Adipose tissue (tissue), 3 donors: ENCODE data around the gene LAMA4. TPM values are rescaled to one million over a fixed set of nuclear protein-coding genes. Genes with fewer than 3 reads are reported as not detected.
"Not testable (repeated sequence)": the region's sequence is repeated elsewhere in the genome, so short reads cannot be mapped to it uniquely, and the experiment has no call there.

Source experiments
- H3K27ac ChIP-seq: one replicate; pipeline ENCODE4 v1.5.1; 2013; ENCODE audit warnings: low read depth, low read length
- WGBS, 3 donors: extraction: QIAGEN DNeasy Blood & Tissue Kit; methylation state at CpG; one replicate each; pipeline ENCODE4 v1.1.7; 2013; 5-methylcytosine and 5-hydroxymethylcytosine counted together
- polyA plus RNA-seq, 3 donors: library from polyadenylated mRNA; stranded (reverse); fragments of 200-250 nt; gene quantifications; one replicate each; pipeline ENCODE4 v1.2.3, GENCODE V29; 2013
- donor health status: healthy with polysubstance abuse.
- donor health status: Bipolar disorder and iron deficiency.
- donor health status: healthy.

LAMA4 gene
- polyA plus RNA-seq, 3 donors, result 10.0 to 157 (median 70.6) TPM

GRCh38 chr6:112141707-112142106 is 112.7 kb downstream of the LAMA4 start:
- 79 to 85% (median 80%) methylated on average over 2 of the region's 2 CpGs for WGBS, 3 donors
- H3K27ac ChIP-seq, result no peak overlapping the region

GRCh38 chr6:112139052-112139451 is 115.3 kb downstream of the LAMA4 start:
- H3K27ac ChIP-seq, result no peak overlapping the region
- WGBS, 3 donors, result 58 to 87% (median 81%) methylated on average over 8 of the region's 8 CpGs

- 73 to 87% (median 82%) methylated on average over 3 of the region's 3 CpGs for WGBS, 3 donors
- H3K27ac ChIP-seq, result no peak overlapping the region
Measured at GRCh38 chr6:112130878-112131277, 123.5 kb downstream of the LAMA4 start.

DNA sequence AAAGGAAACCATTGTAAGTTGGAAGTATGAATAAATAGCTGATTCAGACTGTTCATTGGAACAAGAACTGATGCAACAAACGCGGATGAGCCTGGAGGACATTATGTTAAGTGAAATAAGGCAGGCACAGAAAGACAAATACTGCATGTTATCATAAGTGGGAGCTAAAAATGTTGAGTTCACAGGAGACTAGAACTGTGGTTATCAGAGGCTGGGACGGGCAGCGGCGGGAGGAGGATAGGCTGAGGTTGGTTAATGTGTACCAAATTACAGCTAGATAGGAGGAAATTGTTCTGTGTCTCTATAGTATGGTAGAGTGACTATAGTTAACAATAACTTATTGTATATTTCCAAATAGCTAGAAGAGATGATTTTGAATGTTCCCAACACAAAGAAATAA is 126.2 kb downstream of the LAMA4 start:
- H3K27ac ChIP-seq, result no peak overlapping the region
- 53 to 90% (median 82%) methylated on average over 5 of the region's 5 CpGs for WGBS, 3 donors

GRCh38 chr6:112123982-112124381 is 130.4 kb downstream of the LAMA4 start:
- 91 to 100% (median 96%) methylated on average over 1 of the region's 1 CpG for WGBS, 3 donors
- no peak overlapping the region for H3K27ac ChIP-seq

GRCh38 chr6:112122756-112123155 is 131.6 kb downstream of the LAMA4 start:
- WGBS, 3 donors, result 65 to 88% (median 72%) methylated on average over 2 of the region's 2 CpGs
- H3K27ac ChIP-seq, result no peak overlapping the region

DNA sequence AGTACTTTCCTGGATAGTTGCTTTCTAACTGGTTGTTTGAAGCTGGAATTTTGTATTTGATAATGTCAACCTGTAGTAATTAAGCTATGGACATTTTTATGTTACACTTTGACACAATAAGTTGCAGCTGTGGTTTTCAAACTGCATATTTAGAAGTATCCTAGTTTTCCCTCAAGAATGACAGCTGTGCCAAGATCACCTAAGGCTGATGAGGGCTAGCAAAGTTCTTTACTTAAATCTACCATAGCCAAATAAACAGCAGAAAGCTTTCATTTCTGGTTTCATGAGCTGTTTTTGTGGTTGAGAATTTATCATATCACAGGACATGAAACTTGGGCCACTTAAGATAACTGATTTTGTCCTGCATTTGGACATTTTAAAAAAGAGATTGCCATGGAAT is 136.3 kb downstream of the LAMA4 start:
- H3K27ac ChIP-seq, result no peak overlapping the region

DNA sequence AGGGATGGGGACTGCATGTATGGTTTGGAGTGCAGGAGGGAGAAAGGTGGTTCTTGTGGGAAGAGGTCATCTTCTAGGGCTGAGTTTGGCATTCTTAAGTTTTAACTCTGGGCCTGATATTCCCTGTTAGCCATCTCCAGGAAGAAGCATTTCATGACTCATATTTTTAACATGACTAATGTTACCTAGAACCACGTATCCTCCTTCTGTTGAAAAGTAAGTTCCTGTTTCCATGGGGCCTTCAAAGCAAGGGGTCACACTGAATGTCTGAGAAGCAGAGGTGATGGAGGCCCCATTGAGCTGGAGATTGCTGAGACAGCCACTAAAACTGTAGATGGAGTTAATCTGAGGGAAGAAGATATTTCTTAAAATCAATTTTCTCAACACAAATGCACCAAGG is 136.8 kb downstream of the LAMA4 start:
- no peak overlapping the region for H3K27ac ChIP-seq
- 38 to 93% (median 45%) methylated on average over 1 of the region's 1 CpG for WGBS, 3 donors

DNA sequence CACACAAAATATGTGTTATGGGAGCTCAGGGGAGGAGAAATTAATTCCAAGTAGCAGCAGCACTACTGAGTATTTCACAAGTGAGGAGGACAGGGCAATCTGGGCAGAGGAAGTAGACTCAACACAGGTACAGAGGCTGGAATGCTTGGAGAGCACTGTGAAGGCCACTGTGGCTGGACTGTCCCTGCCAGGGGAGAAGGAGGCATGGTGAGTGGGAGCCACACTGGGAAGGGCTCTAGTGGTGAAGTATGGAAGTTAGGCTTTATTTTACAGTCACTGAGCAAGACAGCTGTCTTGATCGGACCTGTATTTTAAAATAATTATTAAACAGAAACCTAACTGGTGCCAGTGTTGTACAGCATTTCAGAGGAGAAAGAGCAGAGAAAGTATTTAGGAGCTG is 138.1 kb downstream of the LAMA4 start:
- 52 to 90% (median 86%) methylated on average over 1 of the region's 1 CpG for WGBS, 3 donors
- H3K27ac ChIP-seq, result no peak overlapping the region

- H3K27ac ChIP-seq, result no peak overlapping the region
- WGBS, 3 donors, result 92 to 97% (median 95%) methylated on average over 3 of the region's 3 CpGs
Measured at GRCh38 chr6:112114577-112115223, 139.7 kb downstream of the LAMA4 start.

DNA sequence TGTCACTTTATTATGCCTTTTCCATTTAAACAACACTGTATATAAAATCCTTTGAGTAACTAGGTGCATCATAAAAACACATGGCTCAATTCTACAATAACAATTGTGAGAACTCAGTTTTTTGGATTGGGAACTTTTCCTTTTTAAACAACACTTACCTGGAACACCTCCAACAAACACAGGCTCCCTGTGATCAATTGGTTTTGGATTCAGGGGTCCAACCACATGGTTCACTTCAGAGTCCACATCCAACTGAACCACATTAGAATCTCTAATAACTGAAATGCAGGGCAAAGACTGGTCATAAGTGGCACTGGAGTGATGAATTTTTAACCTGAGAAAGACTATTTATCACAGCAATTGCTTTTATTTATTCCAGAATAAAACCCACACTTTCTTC is 140.4 kb downstream of the LAMA4 start:
- no peak overlapping the region for H3K27ac ChIP-seq

DNA sequence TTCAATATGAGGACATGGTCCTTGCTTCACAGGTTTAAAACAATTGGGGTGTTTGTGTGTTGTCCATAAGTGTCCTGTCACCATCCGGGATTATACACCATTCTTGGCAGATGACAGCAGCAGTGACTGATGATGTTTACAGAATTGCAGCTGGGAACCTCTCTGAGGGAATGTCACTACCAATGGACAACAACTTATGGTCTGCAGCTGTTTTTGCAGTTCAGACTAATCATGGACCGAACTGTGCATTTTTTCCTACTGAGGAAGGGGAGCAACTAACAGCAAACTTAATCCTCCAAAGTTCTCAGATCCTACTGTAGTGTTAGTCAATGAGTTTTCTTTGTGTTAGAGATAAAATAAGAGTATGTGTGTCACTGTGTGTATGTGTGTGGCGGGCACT is 140.9 kb downstream of the LAMA4 start:
- WGBS, 3 donors, result 55 to 69% (median 64%) methylated on average over 3 of the region's 3 CpGs
- no peak overlapping the region for H3K27ac ChIP-seq

DNA sequence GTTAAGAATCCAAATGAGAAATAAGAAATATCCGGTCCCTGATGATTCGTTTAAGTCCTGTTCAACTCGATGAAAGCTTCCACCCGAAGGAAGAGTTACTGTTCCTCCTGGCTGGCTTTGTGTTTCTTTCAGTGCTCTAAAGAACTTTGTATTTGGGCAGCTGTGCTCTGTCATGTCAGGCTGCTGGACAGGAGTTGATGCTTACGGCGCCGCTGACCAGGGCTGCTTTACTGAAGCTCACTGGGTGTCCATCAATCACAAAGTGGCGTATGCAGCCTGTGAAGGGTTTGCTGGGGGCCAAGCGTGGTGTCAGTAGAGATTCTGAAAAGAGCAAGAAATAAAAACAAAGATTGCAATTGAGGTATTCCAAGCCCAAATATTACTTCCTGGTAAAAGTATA is 145.1 kb downstream of the LAMA4 start:
- 34 to 69% (median 65%) methylated on average over 9 of the region's 9 CpGs for WGBS, 3 donors
- no peak overlapping the region for H3K27ac ChIP-seq

DNA sequence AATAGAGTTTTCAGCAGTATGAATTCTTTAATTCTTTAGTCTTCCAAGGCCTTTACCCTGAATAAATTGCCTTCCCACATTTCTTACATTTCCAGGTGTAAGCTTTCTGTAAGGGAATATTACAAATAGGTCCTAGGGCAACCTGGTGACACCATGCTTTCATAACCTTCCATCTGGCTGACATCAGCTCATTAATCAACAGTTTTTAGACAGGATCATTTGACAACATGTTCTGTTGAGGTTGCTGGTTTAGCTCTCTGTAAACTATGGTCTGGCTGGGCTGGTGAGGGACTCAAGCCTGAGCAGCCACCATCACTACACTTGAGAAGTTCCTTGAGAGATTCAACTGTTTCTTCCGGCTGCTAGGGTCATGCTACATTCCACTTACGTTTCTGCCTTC is 147.8 kb downstream of the LAMA4 start:
- no peak overlapping the region for H3K27ac ChIP-seq
- WGBS, 3 donors, result 66 to 74% (median 71%) methylated on average over 2 of the region's 2 CpGs

GRCh38 chr6:112106026-112106425 is 148.3 kb downstream of the LAMA4 start:
- H3K27ac ChIP-seq, result not testable (repeated sequence)
- 90 to 100% (median 97%) methylated on average over 2 of the region's 2 CpGs for WGBS, 3 donors

GRCh38 chr6:112100561-112100960 is 153.8 kb downstream of the LAMA4 start:
- WGBS, 3 donors, result 63 to 72% (median 71%) methylated on average over 4 of the region's 4 CpGs
- H3K27ac ChIP-seq, result no peak overlapping the region

- 86 to 95% (median 89%) methylated on average over 2 of the region's 2 CpGs for WGBS, 3 donors
- H3K27ac ChIP-seq, result no peak overlapping the region
Measured at GRCh38 chr6:112096901-112097300, 157.5 kb downstream of the LAMA4 start.

DNA sequence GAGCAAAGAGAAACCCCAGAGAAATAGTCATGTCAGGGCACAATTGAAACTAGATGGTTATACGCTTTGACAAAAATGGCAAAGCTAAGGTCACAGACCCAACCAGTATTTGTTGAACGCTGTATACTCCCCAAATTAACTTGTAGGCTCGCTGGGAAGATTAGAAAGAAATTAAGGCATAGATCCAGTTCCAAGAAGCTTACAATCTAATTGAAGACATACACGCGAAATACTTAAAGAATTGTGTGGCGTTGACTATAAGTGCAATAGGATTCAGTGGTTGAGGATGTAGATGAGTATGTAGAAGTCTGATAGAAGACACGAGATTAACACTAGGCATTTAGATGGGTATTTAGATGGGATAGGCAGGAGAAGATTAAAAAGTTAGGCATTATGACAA is 166.5 kb downstream of the LAMA4 start:
- no peak overlapping the region for H3K27ac ChIP-seq
- 16 to 21% (median 18%) methylated on average over 7 of the region's 7 CpGs for WGBS, 3 donors

DNA sequence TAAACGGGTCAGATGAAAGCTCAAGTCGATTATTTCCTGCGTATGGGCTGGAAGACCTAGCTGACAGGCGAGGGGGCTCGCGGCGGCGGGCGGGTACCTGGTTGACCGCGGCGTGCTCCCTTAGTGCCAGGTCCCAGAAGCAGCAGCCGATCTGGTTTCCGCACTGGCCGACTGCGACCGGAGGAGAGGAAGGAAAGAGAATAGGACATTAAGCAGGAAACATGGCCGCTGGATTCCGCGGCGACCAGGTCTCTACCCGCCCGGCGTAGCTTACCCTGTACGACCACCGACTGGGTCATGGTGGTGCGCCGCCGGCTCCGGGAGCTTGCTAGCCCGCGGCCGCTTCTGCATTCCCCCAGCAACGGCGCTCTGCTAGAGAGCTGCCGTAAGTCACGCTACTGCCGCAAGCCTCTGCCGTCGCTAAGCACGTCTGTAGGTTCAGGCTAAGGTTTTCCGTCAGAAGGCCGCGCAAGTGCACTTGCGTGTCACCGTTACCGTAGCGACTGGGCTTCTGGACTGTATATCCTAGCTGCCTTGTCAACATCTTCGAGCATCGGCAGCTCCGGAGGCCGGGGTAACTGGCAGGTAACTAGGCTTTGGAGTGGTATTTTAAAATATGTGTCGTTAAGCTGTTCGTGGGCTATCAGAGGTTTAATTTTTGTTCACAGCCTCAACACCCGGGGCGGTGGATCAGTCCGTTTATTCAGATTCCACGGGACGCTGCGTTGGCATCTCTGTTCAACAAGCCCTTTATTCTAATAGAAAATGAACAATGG is 167.0 kb downstream of the LAMA4 start, which contains the start of the genes FAM229B and TUBE1:
Gene FAM229B (plus strand): TSS at position 456 of the 776 bp plus-strand sequence. CDS start 11,693 bp downstream, outside the sequence.
Gene TUBE1 (minus strand): TSS at position 347 of the 776 bp plus-strand sequence. CDS start 48 bp downstream, at position 299.
- WGBS, 3 donors, result 0% methylated on average over 60 of the region's 60 CpGs

DNA sequence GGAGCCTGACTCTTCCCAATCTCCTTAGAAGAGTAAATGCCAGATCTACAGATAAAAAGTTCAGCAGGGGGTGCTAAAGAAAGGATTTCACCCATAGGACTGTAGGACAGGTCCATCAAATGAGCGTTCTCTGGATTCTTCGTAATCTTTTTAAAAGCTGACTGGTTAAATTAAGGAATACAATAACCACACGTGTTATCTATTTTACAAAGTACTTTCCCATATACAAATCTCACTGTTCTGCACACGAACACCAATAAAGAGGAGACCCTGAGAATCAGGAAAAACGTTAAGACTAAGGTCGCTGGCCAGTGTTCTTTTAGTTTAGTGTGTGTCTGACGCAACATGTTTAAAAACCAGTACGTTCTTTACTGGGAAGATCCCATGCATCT is 167.6 kb downstream of the LAMA4 start:
- 0% methylated on average over 8 of the region's 8 CpGs for WGBS, 3 donors
- H3K27ac ChIP-seq, result no peak overlapping the region

More for the DNA sequence above, 167.0 kb downstream of the LAMA4 start, which contains the start of the genes FAM229B and TUBE1:
- no peak within 1 kb of the TSS for H3K27ac ChIP-seq
